Measurements from ENCODE around the gene ADGRB2.

ADGRB2 gene

DNA sequence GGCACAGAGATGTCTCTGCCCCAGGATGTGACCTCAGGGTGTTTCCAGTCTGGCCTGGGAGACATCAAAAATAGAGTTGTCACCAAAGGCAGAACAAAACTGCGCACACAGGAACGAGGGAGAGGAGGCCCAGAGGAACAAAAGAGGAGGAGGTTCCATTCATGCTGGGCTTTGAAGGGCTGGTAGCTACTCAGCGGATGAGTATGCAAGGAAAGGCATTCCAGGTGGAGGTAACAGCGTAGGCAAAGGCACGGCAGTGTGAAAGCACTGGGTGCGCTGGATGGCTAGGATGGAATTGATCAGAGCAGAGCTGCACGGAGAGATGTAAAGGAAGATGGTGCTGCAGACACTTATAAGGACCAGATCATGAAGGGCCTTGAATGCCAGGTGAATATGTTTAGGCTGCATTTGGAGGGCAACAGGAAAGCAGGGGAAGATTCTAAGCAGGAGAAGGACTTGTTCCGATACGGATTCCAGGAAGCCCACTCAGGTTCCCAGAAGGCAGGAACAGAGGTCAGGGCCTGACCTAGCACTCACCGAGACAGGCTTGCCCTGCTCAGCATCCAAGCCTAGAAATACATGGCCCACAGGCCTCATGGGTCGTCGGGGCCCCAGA lies 66.7 kb downstream of the ADGRB2 start:
- TF ChIP-seq, protein P1, sequence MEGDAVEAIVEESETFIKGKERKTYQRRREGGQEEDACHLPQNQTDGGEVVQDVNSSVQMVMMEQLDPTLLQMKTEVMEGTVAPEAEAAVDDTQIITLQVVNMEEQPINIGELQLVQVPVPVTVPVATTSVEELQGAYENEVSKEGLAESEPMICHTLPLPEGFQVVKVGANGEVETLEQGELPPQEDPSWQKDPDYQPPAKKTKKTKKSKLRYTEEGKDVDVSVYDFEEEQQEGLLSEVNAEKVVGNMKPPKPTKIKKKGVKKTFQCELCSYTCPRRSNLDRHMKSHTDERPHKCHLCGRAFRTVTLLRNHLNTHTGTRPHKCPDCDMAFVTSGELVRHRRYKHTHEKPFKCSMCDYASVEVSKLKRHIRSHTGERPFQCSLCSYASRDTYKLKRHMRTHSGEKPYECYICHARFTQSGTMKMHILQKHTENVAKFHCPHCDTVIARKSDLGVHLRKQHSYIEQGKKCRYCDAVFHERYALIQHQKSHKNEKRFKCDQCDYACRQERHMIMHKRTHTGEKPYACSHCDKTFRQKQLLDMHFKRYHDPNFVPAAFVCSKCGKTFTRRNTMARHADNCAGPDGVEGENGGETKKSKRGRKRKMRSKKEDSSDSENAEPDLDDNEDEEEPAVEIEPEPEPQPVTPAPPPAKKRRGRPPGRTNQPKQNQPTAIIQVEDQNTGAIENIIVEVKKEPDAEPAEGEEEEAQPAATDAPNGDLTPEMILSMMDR (IDR thresholded peaks at IDR 0.05): no peak
- H3K27me3 ChIP-seq: peaks cover 17% of the 10 kb centered on the region
- H3K4me3 ChIP-seq (ENCODE audit: low read depth in 1 of 2, low read length in 1 of 2): no peak overlapping the region
- H3K9me3 ChIP-seq: no peaks in the 10 kb centered on the region
- H3K4me1 ChIP-seq (ENCODE audit: control insufficient read depth in 1 of 2, insufficient read depth in 1 of 2, low read depth in 1 of 2, low read length in 1 of 2): no peaks in the 10 kb centered on the region
- H3K36me3 ChIP-seq: no peaks in the 10 kb centered on the region
- no peak overlapping the region for H3K27ac ChIP-seq

DNA sequence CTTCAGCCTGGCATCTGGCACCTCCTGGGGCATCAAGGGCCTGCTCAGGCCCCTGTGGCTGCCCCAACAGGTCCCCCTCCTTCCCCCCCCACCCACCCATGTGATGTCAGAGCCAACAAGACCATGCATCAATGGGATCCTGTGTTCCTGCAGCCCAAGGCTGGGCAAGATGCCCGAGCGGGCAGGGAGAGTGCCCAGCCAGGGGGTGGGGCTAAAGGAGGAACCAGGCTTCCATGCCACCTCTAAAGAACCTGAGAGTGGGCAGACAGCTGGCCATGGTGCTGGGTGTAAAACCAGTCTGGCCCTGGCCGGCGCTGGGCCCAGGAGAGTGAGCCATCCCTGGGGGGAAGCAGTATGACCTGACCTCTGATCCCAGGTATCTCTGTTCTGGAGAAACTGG lies 67.9 kb downstream of the ADGRB2 start:
- no peak overlapping the region for H3K27ac ChIP-seq
- H3K4me3 ChIP-seq (ENCODE audit: low read depth in 1 of 2, low read length in 1 of 2): no peak overlapping the region
- no peaks in the 10 kb centered on the region for H3K9me3 ChIP-seq
- TF ChIP-seq, protein P1 (IDR thresholded peaks at IDR 0.05): no peak
- H3K4me1 ChIP-seq (ENCODE audit: control insufficient read depth in 1 of 2, insufficient read depth in 1 of 2, low read depth in 1 of 2, low read length in 1 of 2): no peaks in the 10 kb centered on the region
- H3K36me3 ChIP-seq: no peaks in the 10 kb centered on the region
- peaks cover 5% of the 10 kb centered on the region for H3K27me3 ChIP-seq

DNA sequence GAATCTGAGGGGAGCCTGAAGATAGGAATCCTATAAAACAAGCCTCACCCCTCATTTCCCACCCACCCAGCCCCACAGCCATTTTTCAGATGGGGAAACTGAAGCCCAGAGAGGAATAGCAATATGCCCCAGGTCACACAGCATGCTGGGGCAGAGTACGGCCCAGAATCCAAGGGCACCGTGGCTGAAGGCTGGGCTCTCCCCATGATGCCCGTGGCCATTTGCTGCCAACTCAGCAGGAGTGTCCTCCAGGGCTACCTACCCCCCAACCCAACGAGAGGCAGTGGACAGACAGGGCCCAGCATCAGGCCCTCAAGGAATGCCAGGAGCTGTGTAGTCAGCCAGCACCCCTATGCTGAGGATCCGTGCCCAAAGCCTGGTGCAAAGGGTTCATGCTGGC lies 68.8 kb downstream of the ADGRB2 start:
- H3K4me3 ChIP-seq (ENCODE audit: low read depth in 1 of 2, low read length in 1 of 2): no peak overlapping the region
- no peaks in the 10 kb centered on the region for H3K9me3 ChIP-seq
- no peaks in the 10 kb centered on the region for H3K36me3 ChIP-seq
- TF ChIP-seq, protein P1 (IDR thresholded peaks at IDR 0.05): no peak
- no peaks in the 10 kb centered on the region for H3K27me3 ChIP-seq
- H3K4me1 ChIP-seq (ENCODE audit: control insufficient read depth in 1 of 2, insufficient read depth in 1 of 2, low read depth in 1 of 2, low read length in 1 of 2): no peaks in the 10 kb centered on the region
- H3K27ac ChIP-seq: no peak overlapping the region

DNA sequence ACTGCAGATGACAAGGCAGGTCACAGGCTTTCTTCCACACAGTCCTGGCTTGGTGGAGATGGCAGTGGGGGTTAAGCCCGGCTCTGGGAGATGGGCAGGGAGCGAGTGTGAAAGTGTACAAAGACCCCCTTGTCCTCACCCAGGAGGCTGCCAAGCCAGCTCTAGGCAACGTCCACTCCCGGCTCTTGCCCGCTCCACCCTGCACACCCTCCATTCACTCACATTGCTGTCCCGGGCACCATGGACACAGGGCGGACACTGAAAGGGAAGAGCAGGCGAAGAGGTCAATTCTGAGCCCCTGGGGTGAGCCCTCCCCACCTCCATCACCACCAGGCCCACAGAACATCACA lies 69.2 kb downstream of the ADGRB2 start:
- H3K27me3 ChIP-seq: no peaks in the 10 kb centered on the region
- TF ChIP-seq, protein P1 (IDR thresholded peaks at IDR 0.05): no peak
- no peaks in the 10 kb centered on the region for H3K9me3 ChIP-seq
- H3K4me3 ChIP-seq (ENCODE audit: low read depth in 1 of 2, low read length in 1 of 2): no peak overlapping the region
- H3K4me1 ChIP-seq (ENCODE audit: control insufficient read depth in 1 of 2, insufficient read depth in 1 of 2, low read depth in 1 of 2, low read length in 1 of 2): no peaks in the 10 kb centered on the region
- H3K36me3 ChIP-seq: no peaks in the 10 kb centered on the region
- H3K27ac ChIP-seq: no peak overlapping the region

DNA sequence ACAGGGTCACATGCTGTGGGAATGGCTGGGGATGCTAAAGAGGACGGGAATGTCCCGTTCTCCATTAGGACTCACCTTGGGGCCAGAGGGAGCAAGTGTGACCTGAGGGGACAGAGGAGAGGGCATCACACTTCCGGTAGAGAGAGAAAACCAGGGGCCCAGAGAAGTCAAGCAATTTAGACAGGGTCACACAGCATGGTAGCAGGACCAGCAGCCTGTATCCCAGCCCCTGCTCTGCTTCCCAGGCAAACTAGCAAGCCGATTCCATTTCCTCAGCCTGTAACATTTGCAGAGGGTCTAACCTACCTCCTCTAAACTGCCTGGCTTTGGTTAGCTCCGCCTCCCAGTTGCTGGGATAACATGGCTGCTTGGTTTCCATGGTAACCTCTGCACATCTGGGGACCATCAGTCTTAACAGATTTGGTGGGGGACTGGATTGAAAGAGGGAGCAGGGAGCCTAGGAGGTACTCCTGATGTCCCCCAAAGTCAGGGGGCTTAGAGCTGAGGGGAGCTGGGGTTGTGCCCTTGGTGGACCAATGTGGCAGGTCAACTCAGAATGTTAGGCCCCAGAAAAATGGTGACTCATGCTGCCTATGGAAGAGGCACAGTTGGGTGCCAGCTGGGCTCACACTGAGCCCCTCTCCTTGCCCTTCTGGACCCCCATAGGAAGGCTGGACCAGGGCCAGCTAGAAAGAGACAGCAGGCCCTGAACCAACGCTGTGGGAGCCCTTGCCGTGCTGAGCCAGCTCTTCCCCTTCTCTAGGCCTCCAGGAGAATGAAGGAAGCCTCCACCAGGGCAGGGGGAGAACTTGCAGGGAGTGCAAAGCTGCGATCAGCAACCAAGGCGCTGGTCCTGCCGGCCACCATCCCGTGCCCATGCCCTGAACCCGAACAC lies 69.8 kb downstream of the ADGRB2 start:
- H3K27ac ChIP-seq: no peak overlapping the region
- no peaks in the 10 kb centered on the region for H3K27me3 ChIP-seq
- H3K4me3 ChIP-seq (ENCODE audit: low read depth in 1 of 2, low read length in 1 of 2): no peak overlapping the region
- H3K36me3 ChIP-seq: no peaks in the 10 kb centered on the region
- no peaks in the 10 kb centered on the region for H3K9me3 ChIP-seq
- TF ChIP-seq, protein P1 (IDR thresholded peaks at IDR 0.05): no peak
- H3K4me1 ChIP-seq (ENCODE audit: control insufficient read depth in 1 of 2, insufficient read depth in 1 of 2, low read depth in 1 of 2, low read length in 1 of 2): no peaks in the 10 kb centered on the region

Data from neutrophil (primary cell).